ENCODE results near the gene R3HDM1. TPM values are rescaled to one million over a fixed set of nuclear protein-coding genes. Genes with fewer than 3 reads are reported as not detected.
"Not testable (repeated sequence)": the region's sequence is repeated elsewhere in the genome, so short reads cannot be mapped to it uniquely, and the experiment has no call there.

R3HDM1 gene
- total RNA-seq, 1 donor = 13.6 TPM

- H3K4me3 ChIP-seq (ENCODE audit: low read depth, low read length) = no peak overlapping the region
- no peak for DNase-seq (ENCODE audit: low read depth)
- no peak for TF ChIP-seq CTCF (IDR thresholded peaks at IDR 0.05; ENCODE audit: insufficient read depth, low read length)
Measured at GRCh38 chr2:135698838-135699237, 167.6 kb downstream of the R3HDM1 start.

- no peak for TF ChIP-seq CTCF (IDR thresholded peaks at IDR 0.05; ENCODE audit: insufficient read depth, low read length)
Measured at GRCh38 chr2:135701442-135701841, 170.2 kb downstream of the R3HDM1 start.

GRCh38 chr2:135703300-135703699, 172.0 kb downstream of the R3HDM1 start:
- no peak for TF ChIP-seq CTCF (IDR thresholded peaks at IDR 0.05; ENCODE audit: insufficient read depth, low read length)
- DNase-seq (ENCODE audit: low read depth) = peak; percentile 19
- no peak overlapping the region for H3K4me3 ChIP-seq (ENCODE audit: low read depth, low read length)

More at GRCh38 chr2:135701442-135701841, 170.2 kb downstream of the R3HDM1 start:
- peak; percentile 49 for DNase-seq (ENCODE audit: low read depth)
- H3K4me3 ChIP-seq (ENCODE audit: low read depth, low read length) = no peak overlapping the region

- DNase-seq (ENCODE audit: low read depth); H3K4me3 ChIP-seq (ENCODE audit: low read depth, low read length): not testable (repeated sequence)
Measured at GRCh38 chr2:135704075-135704474, 172.8 kb downstream of the R3HDM1 start.

- no peak overlapping the region for H3K4me3 ChIP-seq (ENCODE audit: low read depth, low read length)
- no peak for DNase-seq (ENCODE audit: low read depth)
- TF ChIP-seq CTCF (IDR thresholded peaks at IDR 0.05; ENCODE audit: insufficient read depth, low read length) = no peak
Measured at GRCh38 chr2:135708159-135708558, 176.9 kb downstream of the R3HDM1 start.

- H3K4me3 ChIP-seq (ENCODE audit: low read depth, low read length) = no peak overlapping the region
- TF ChIP-seq CTCF (IDR thresholded peaks at IDR 0.05; ENCODE audit: insufficient read depth, low read length) = peak; percentile 94
- DNase-seq (ENCODE audit: low read depth) = peak; percentile 60
Measured at GRCh38 chr2:135709992-135710391, 178.7 kb downstream of the R3HDM1 start.

- DNase-seq (ENCODE audit: low read depth); H3K4me3 ChIP-seq (ENCODE audit: low read depth, low read length): not testable (repeated sequence)
Measured at GRCh38 chr2:135715086-135715485, 183.8 kb downstream of the R3HDM1 start.

GRCh38 chr2:135728064-135728743, 196.9 kb downstream of the R3HDM1 start:
- no peak for DNase-seq (ENCODE audit: low read depth)
- TF ChIP-seq CTCF (IDR thresholded peaks at IDR 0.05; ENCODE audit: insufficient read depth, low read length) = no peak
- no peak overlapping the region for H3K4me3 ChIP-seq (ENCODE audit: low read depth, low read length)

All from fibroblast of the aortic adventitia (primary cell).